K562 (cell line): ENCODE data around the gene SMAD4. TPM values are rescaled to one million over a fixed set of nuclear protein-coding genes. Genes with fewer than 3 reads are reported as not detected.

Experiments used
- CREB3L1 ChIP-seq: fragments of 450-650 bp; IDR thresholded peaks from 2 replicates; pipeline ENCODE4 v1.6.1; 2014; ENCODE audit warnings: low read depth, mild to moderate bottlenecking, moderate library complexity, borderline replicate concordance
- CXXC5 ChIP-seq: fragments of 250-450 bp; sonication (Bioruptor Pico); IDR thresholded peaks from 2 replicates; pipeline ENCODE4 v1.8.0; 2022; ENCODE audit warnings: inconsistent platforms, mild to moderate bottlenecking, moderate library complexity
- E2F6 ChIP-seq, 2 experiments: IDR thresholded peaks; 2 replicates each; pipeline ENCODE4 v1.6.1; 2011; ENCODE audit warnings: borderline replicate concordance in 1 of 2, control low read depth in 1 of 2, low read depth in 1 of 2, low read length in 1 of 2, mild to moderate bottlenecking in 1 of 2, mixed read lengths in 1 of 2, moderate library complexity in 1 of 2; ENCODE audit not compliant: insufficient read depth in 1 of 2, insufficient read length in 1 of 2, poor library complexity in 1 of 2, severe bottlenecking in 1 of 2; ENCODE audit errors: extremely low read depth in 1 of 2
- FOSL1 ChIP-seq: fragments of 200-800 bp; sonication (Bioruptor generic); conservative IDR thresholded peaks from 2 replicates; pipeline ENCODE4 v1.6.1; 2016; ENCODE audit warnings: missing genetic modification characterization, missing compliant biosample characterization
- JUND ChIP-seq, 2 experiments: IDR thresholded peaks; 2 replicates in 1 of 2; 3 replicates in 1 of 2; pipeline ENCODE4 v1.6.1; 2011; ENCODE audit warnings: borderline replicate concordance in 2 of 2, low read depth in 2 of 2, low read length in 2 of 2, improper control_type of control experiment in 1 of 2, missing biosample characterization in 1 of 2, missing genetic modification characterization in 1 of 2, missing genetic modification reagents in 1 of 2
- PHF20 ChIP-seq: fragments of 450-650 bp; IDR thresholded peaks from 2 replicates; pipeline ENCODE4 v1.6.1; 2018; ENCODE audit not compliant: partially characterized antibody
- POLR2AphosphoS5 ChIP-seq: IDR thresholded peaks from 2 replicates; pipeline ENCODE4 v1.6.1; 2011; ENCODE audit warnings: mild to moderate bottlenecking, low read depth, low read length, moderate library complexity; ENCODE audit not compliant: control insufficient read depth, insufficient read depth
- SRF ChIP-seq, 2 experiments: fragments of 250-450, 450-650 bp in 1 of 2; sonication (Bioruptor Pico) in 1 of 2; sonication (generic) in 1 of 2; formaldehyde crosslinking; IDR thresholded peaks; 2 replicates each; pipeline versions ENCODE4 v1.5.0 to v1.5.1; 2020 to 2022; ENCODE audit warnings: mild to moderate bottlenecking in 1 of 2, missing genetic modification reagents in 1 of 2
- TAF1 ChIP-seq: IDR thresholded peaks from 2 replicates; pipeline ENCODE4 v1.6.1; 2011; ENCODE audit warnings: mild to moderate bottlenecking, low read length, moderate library complexity; ENCODE audit not compliant: insufficient read depth, control insufficient read depth, severe bottlenecking; ENCODE audit errors: extremely low read depth
- ZNF551 ChIP-seq: fragments of 250-450 bp; sonication (Bioruptor Pico); IDR thresholded peaks from 2 replicates; pipeline ENCODE4 v1.5.0; 2021; ENCODE audit warnings: mild to moderate bottlenecking, moderate library complexity
- polyA plus RNA-seq, 8 experiments: library from polyadenylated mRNA; depleted of rRNA in 4 of 8; stranded (reverse) in 5 of 8; unstranded in 3 of 8; fragments of >200 nt; fragmentation: Nextera tagmentation in 2 of 8; fragmentation: Illumina TruSeq in 1 of 8; extraction: Ambion mirVana in 2 of 8; extraction: Trizol in 1 of 8; gene quantifications; 2 replicates each; pipeline versions ENCODE4 v1.2.1 to v1.2.3, GENCODE V29; 2011 to 2014; ENCODE audit warnings: inconsistent platforms in 1 of 8, missing spikeins in 1 of 8
- total RNA-seq, 7 experiments: library from RNA; depleted of rRNA in 6 of 7; stranded (reverse); fragments of >200 nt in 6 of 7; fragmentation: Illumina TruSeq in 2 of 7; extraction: Trizol in 2 of 7; gene quantifications; 2 replicates each; pipeline versions ENCODE4 v1.2.1 to v1.2.3, GENCODE V29; 2011 to 2021; ENCODE audit warnings: low replicate concordance in 1 of 7

SMAD4 gene
- total and polyA plus RNA-seq, 9 of the 15 experiments (the other 6 are each of a cell fraction or from before 2014, with no cell fraction given) = 5.7 to 55.0 (median 39.4) TPM

GRCh38 chr18:51029694-51030536 lies at the start of gene SMAD4 (continued):
- TF ChIP-seq JUND (IDR thresholded peaks at IDR 0.05; ENCODE audit: borderline replicate concordance, low read depth, low read length) (peak; percentile 44; the same call in 1 of the 2 replicates), JUND (tag; IDR thresholded peaks at IDR 0.05; ENCODE audit: borderline replicate concordance, low read depth, low read length) (no peak), E2F6 (IDR thresholded peaks at IDR 0.05; ENCODE audit: borderline replicate concordance in 1 of 2, extremely low read depth in 1 of 2, insufficient read depth in 1 of 2, insufficient read length in 1 of 2, low read depth in 1 of 2, low read length in 1 of 2, poor library complexity in 1 of 2, severe bottlenecking in 1 of 2) (peak; percentile 66 to 78), TAF1 (peak; percentile 76), ZNF551 (CRISPR knock-in tag) (no peak), PHF20 (peak; percentile 28), SRF (CRISPR knock-in tag; IDR thresholded peaks at IDR 0.05) (peak in 1 of 2 experiments; percentile 57; a peak in 1 of 4 replicates), CXXC5 (peak; percentile 55; the same call in 1 of the 2 replicates), FOSL1 (tag) (no peak), POLR2AphosphoS5 (peak; percentile 78), CREB3L1 (peak; percentile 60; the same call in 1 of the 2 replicates)
